ENCODE measurements around the gene TYSND1. TPM values are rescaled to one million over a fixed set of nuclear protein-coding genes. Genes with fewer than 3 reads are reported as not detected.

The TYSND1 gene
- total RNA-seq, 1 experiment from 2014 or later, result 39.3 TPM

GRCh38 chr10:70112071-70112470, 34.4 kb downstream of the TYSND1 start:
- CTCF ChIA-PET, result no interaction called here
- ATAC-seq, result no peak

GRCh38 chr10:70111496-70111895, 35.0 kb downstream of the TYSND1 start:
- ChIA-PET CTCF (no interaction called here), POLR2A (interaction anchor here (1.1 kb wide), 1 partner anchor 15 kb away, joined by 3 read pairs; no protein-coding TSS in a partner anchor)
- TF ChIP-seq CTCF (IDR thresholded peaks at IDR 0.05) (no peak), SIN3A (IDR thresholded peaks at IDR 0.05; ENCODE audit: borderline replicate concordance, insufficient read depth, low read depth, low read length) (no peak), POLR2AphosphoS5 (IDR thresholded peaks at IDR 0.05; ENCODE audit: low read depth, low read length) (no peak), REST (IDR thresholded peaks at IDR 0.05; ENCODE audit: insufficient read depth in 1 of 2, low read depth in 2 of 2, low read length in 1 of 2) (no peak), TCF7L2 (IDR thresholded peaks at IDR 0.05; ENCODE audit: low read depth, low read length) (no peak)
- no peak for DNase-seq (ENCODE audit: low read depth, low spot score)
- no TSS peak for BruUV-seq (replicated peaks)
- intact Hi-C loops (cut with micrococcal nuclease; ENCODE audit: unreplicated experiment) (no loop called here), in situ Hi-C loops (cut with HindIII; ENCODE audit: low pct_unique_long_range_greater_than_20kb, low sequenced_read_pairs) (no loop called here)
- Histone ChIP-seq H3K36me3 (ENCODE audit: control insufficient read depth, insufficient read depth, low read length) (no peaks in the 10 kb centered on the region), H3K27me3 (ENCODE audit: control insufficient read depth, insufficient read depth, low read length) (no peaks in the 10 kb centered on the region), H3K4me3 (ENCODE audit: low read depth in 2 of 2, low read length in 2 of 2) (no peak overlapping the region), H3K9me3 (ENCODE audit: control insufficient read depth, insufficient read depth, low read depth, low read length) (no peaks in the 10 kb centered on the region), H3K4me1 (ENCODE audit: control insufficient read depth, insufficient read depth, low read length) (no peaks in the 10 kb centered on the region), H3K27ac (ENCODE audit: low read length) (no peak overlapping the region)
- no peak for ATAC-seq

More at GRCh38 chr10:70112071-70112470, 34.4 kb downstream of the TYSND1 start:
- no TSS peak for BruUV-seq (replicated peaks)
- Histone ChIP-seq H3K4me3 (ENCODE audit: low read depth in 2 of 2, low read length in 2 of 2) (no peak overlapping the region), H3K27ac (ENCODE audit: low read length) (no peak overlapping the region), H3K36me3 (ENCODE audit: control insufficient read depth, insufficient read depth, low read length) (no peaks in the 10 kb centered on the region), H3K27me3 (ENCODE audit: control insufficient read depth, insufficient read depth, low read length) (no peaks in the 10 kb centered on the region), H3K4me1 (ENCODE audit: control insufficient read depth, insufficient read depth, low read length) (no peaks in the 10 kb centered on the region), H3K9me3 (ENCODE audit: control insufficient read depth, insufficient read depth, low read depth, low read length) (no peaks in the 10 kb centered on the region)
- no peak for TF ChIP-seq TCF7L2 (IDR thresholded peaks at IDR 0.05; ENCODE audit: low read depth, low read length)
- no peak for TF ChIP-seq POLR2AphosphoS5 (IDR thresholded peaks at IDR 0.05; ENCODE audit: low read depth, low read length)
- TF ChIP-seq SIN3A (IDR thresholded peaks at IDR 0.05; ENCODE audit: borderline replicate concordance, insufficient read depth, low read depth, low read length), result no peak
- TF ChIP-seq REST (IDR thresholded peaks at IDR 0.05; ENCODE audit: insufficient read depth in 1 of 2, low read depth in 2 of 2, low read length in 1 of 2), result no peak
- no peak for TF ChIP-seq CTCF (IDR thresholded peaks at IDR 0.05)
- DNase-seq (ENCODE audit: low read depth, low spot score), result no peak
- POLR2A ChIA-PET, result no interaction called here
- intact Hi-C loops (cut with micrococcal nuclease; ENCODE audit: unreplicated experiment), result no loop called here
- in situ Hi-C loops (cut with HindIII; ENCODE audit: low pct_unique_long_range_greater_than_20kb, low sequenced_read_pairs), result no loop called here

All from Panc1 (cell line).